Neural cell (in vitro differentiated cells): ENCODE data around the gene ALDH4A1. TPM values are rescaled to one million over a fixed set of nuclear protein-coding genes. Genes with fewer than 3 reads are reported as not detected.

Experiments
- H2AFZ ChIP-seq: fragments of 200-600, 300-800 bp; sonication (generic), shearing (Covaris generic); 2 replicates; pipeline ENCODE4 v1.6.0; 2014; ENCODE audit warnings: low read depth, mild to moderate bottlenecking, antibody characterized with exemption, low read length, moderate library complexity
- H3F3A ChIP-seq: fragments of 200-600 bp; shearing (Covaris generic); 2 replicates; pipeline ENCODE4 v1.6.1; 2016; ENCODE audit warnings: mild to moderate bottlenecking, moderate library complexity, mixed read lengths, antibody characterized with exemption, low read length; ENCODE audit not compliant: insufficient read depth, poor library complexity, severe bottlenecking
- H3K27ac ChIP-seq: fragments of 200-600, 300-800 bp; sonication (generic), shearing (Covaris generic); 2 replicates; pipeline ENCODE4 v1.5.1; 2014; ENCODE audit warnings: mild to moderate bottlenecking, low read length, moderate library complexity
- H3K27me3 ChIP-seq: fragments of 300-800, 200-600 bp; sonication (generic), shearing (Covaris generic); 2 replicates; pipeline ENCODE4 v1.6.0; 2014; ENCODE audit warnings: mild to moderate bottlenecking, low read depth, low read length, moderate library complexity; ENCODE audit not compliant: insufficient read depth
- H3K36me3 ChIP-seq: fragments of 300-800, 200-600 bp; sonication (generic), shearing (Covaris generic); 2 replicates; pipeline ENCODE4 v1.5.1; 2014; ENCODE audit warnings: mild to moderate bottlenecking, antibody characterized with exemption, low read length, moderate library complexity; ENCODE audit not compliant: insufficient read depth
- H3K4me2 ChIP-seq: fragments of 300-800, 200-600 bp; sonication (generic), shearing (Covaris generic); 2 replicates; pipeline ENCODE4 v1.6.0; 2014; ENCODE audit warnings: mild to moderate bottlenecking, low read length
- H3K4me3 ChIP-seq: fragments of 300-800, 200-600 bp; sonication (generic), shearing (Covaris generic); 2 replicates; pipeline ENCODE4 v1.5.1; 2014; ENCODE audit warnings: mild to moderate bottlenecking, low read length, moderate library complexity
- H3K79me2 ChIP-seq: fragments of 200-600 bp; shearing (Covaris generic); replicated peaks from 2 replicates; pipeline ENCODE4 v1.6.0; 2014; ENCODE audit warnings: mild to moderate bottlenecking, low read length, moderate library complexity; ENCODE audit not compliant: insufficient read depth
- H3K9ac ChIP-seq: fragments of 300-800, 200-600 bp; sonication (generic), shearing (Covaris generic); 2 replicates; pipeline ENCODE4 v1.6.1; 2016; ENCODE audit warnings: mild to moderate bottlenecking, low read length, mixed read lengths
- H3K9me2 ChIP-seq: fragments of 200-600 bp; shearing (Covaris generic); 2 replicates; pipeline ENCODE4 v1.6.1; 2016; ENCODE audit warnings: mild to moderate bottlenecking, low read length, mixed read lengths; ENCODE audit not compliant: insufficient read depth
- H3K9me3 ChIP-seq: fragments of 200-600, 300-800 bp; sonication (generic), shearing (Covaris generic); 2 replicates; pipeline ENCODE4 v1.6.1; 2016; ENCODE audit warnings: mild to moderate bottlenecking, mixed run types, low read length, moderate library complexity, mixed read lengths
- H4K20me1 ChIP-seq: fragments of 200-600 bp; shearing (Covaris generic); 2 replicates; pipeline ENCODE4 v1.6.1; 2016; ENCODE audit warnings: mild to moderate bottlenecking, mixed run types; ENCODE audit not compliant: insufficient read depth
- CTCF ChIP-seq: fragments of 450-650 bp; IDR thresholded peaks from 2 replicates; pipeline ENCODE4 v1.5.1; 2014; ENCODE audit warnings: antibody characterized with exemption, mild to moderate bottlenecking, moderate library complexity; ENCODE audit not compliant: poor library complexity, severe bottlenecking
- EP300 ChIP-seq: fragments of 450-650 bp; conservative IDR thresholded peaks from 2 replicates; pipeline ENCODE4 v1.6.1; 2014; ENCODE audit warnings: antibody characterized with exemption, mild to moderate bottlenecking, moderate library complexity; ENCODE audit not compliant: poor library complexity, severe bottlenecking
- EZH2 ChIP-seq: fragments of 200-600, 300-800 bp; shearing (Covaris generic), sonication (generic); IDR thresholded peaks from 2 replicates; pipeline ENCODE4 v1.6.1; 2014; ENCODE audit warnings: antibody characterized with exemption, low read length, borderline replicate concordance, mild to moderate bottlenecking; ENCODE audit not compliant: insufficient read depth, poor library complexity, severe bottlenecking
- MXI1 ChIP-seq: fragments of 450-650 bp; conservative IDR thresholded peaks from 2 replicates; pipeline ENCODE4 v1.6.1; 2014; ENCODE audit warnings: antibody characterized with exemption, mild to moderate bottlenecking; ENCODE audit not compliant: poor library complexity, severe bottlenecking
- POLR2AphosphoS5 ChIP-seq: IDR thresholded peaks from 2 replicates; pipeline ENCODE4 v1.6.1; 2012
- RAD21 ChIP-seq: fragments of 450-650 bp; conservative IDR thresholded peaks from 2 replicates; pipeline ENCODE4 v1.6.1; 2014; ENCODE audit warnings: antibody characterized with exemption, mild to moderate bottlenecking, moderate library complexity
- REST ChIP-seq: IDR thresholded peaks from 2 replicates; pipeline ENCODE4 v1.6.1; 2012; ENCODE audit warnings: borderline replicate concordance
- SMC3 ChIP-seq: fragments of 450-650 bp; conservative IDR thresholded peaks from 2 replicates; pipeline ENCODE4 v1.6.1; 2014; ENCODE audit warnings: antibody characterized with exemption, mild to moderate bottlenecking, moderate library complexity; ENCODE audit not compliant: poor library complexity
- TAF1 ChIP-seq: IDR thresholded peaks from 2 replicates; pipeline ENCODE4 v1.6.1; 2012; ENCODE audit warnings: low read depth
- polyA plus RNA-seq: library from polyadenylated mRNA; depleted of rRNA; stranded (reverse); fragments of >200 nt; gene quantifications from 2 replicates; pipeline ENCODE4 v1.2.3, GENCODE V29; 2014

Gene ALDH4A1
- polyA plus RNA-seq, 1 donor from 2014 or later: 11.0 TPM

DNA sequence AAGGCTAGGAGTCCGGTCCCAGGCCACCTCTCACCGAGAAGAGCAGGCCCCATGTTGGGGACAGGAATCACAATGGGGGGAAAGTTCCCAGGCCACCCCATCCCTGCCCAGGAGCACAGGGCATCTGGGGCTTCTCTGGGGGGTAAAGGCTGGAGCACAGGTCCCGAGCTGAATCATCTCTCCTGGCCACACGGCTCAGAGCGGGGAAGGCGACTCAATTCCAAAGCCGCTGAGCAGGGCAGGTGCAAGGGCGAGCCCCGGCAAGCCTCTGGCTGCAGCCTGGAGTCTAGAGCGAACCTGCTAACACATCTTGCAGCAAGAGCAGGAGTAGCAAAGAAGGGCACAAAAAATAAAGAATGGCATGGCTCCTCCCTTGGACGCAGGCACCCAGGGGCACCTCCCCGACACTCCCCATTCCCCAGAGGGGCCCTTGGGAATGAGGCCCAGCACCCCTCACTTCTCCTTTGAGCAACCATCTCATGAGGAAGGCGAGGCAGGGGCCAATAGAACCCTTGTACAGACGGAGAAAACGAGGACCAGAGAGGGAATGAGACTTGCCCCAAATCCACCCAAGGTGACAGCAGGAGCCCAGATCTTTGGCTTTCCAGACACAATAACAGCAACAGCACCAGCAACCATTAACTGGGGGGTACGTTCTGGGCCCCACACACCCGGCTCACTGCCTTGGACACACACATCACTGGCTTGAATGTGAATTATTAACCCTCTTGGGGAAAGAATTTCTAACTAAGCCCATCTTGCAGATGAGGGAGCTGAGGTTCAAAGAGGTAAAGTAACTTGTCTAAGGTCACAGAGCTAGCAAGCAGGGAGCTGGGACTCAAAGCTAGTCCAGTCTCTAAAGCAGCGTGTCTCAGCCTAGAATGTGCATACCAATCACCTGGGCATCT is 20.7 kb upstream of the ALDH4A1 start:
- Histone ChIP-seq H2AFZ (no peak overlapping the region), H3K9me2 (no peaks in the 10 kb centered on the region), H3K79me2 (no peaks in the 10 kb centered on the region), H3F3A (no peaks in the 10 kb centered on the region), H4K20me1 (no peaks in the 10 kb centered on the region), H3K9ac (no peak overlapping the region), H3K36me3 (no peaks in the 10 kb centered on the region), H3K27ac (no peak overlapping the region), H3K27me3 (no peaks in the 10 kb centered on the region), H3K4me3 (no peak overlapping the region), H3K9me3 (no peaks in the 10 kb centered on the region), H3K4me2 (no peak overlapping the region)
- TF ChIP-seq EZH2: no peak
- no peak for TF ChIP-seq EP300
- no peak for TF ChIP-seq CTCF
- TF ChIP-seq SMC3: no peak
- TF ChIP-seq MXI1: no peak
- no peak for TF ChIP-seq TAF1
- no peak for TF ChIP-seq REST
- no peak for TF ChIP-seq POLR2AphosphoS5
- no peak for TF ChIP-seq RAD21

GRCh38 chr1:18922319-18922726 is 20.0 kb upstream of the ALDH4A1 start:
- Histone ChIP-seq H4K20me1 (no peaks in the 10 kb centered on the region), H3F3A (no peaks in the 10 kb centered on the region), H3K27ac (no peak overlapping the region), H2AFZ (no peak overlapping the region), H3K4me3 (no peak overlapping the region), H3K4me2 (no peak overlapping the region), H3K9me2 (no peaks in the 10 kb centered on the region), H3K27me3 (no peaks in the 10 kb centered on the region), H3K79me2 (no peaks in the 10 kb centered on the region), H3K9ac (no peak overlapping the region), H3K36me3 (no peaks in the 10 kb centered on the region), H3K9me3 (no peaks in the 10 kb centered on the region)
- TF ChIP-seq TAF1: no peak
- no peak for TF ChIP-seq POLR2AphosphoS5
- TF ChIP-seq MXI1: no peak
- TF ChIP-seq SMC3: no peak
- no peak for TF ChIP-seq EP300
- TF ChIP-seq EZH2: no peak
- no peak for TF ChIP-seq CTCF
- TF ChIP-seq REST: no peak
- no peak for TF ChIP-seq RAD21
